HL-60 (cell line): Measurements from ENCODE around the gene TSPAN13.
A peak's percentile ranks its signal among the peaks of the same experiment; 100 is the strongest.

Source experiments
- DNase-seq, 2 experiments: peaks; one replicate each; pipeline ENCODE4 v3.0.0-alpha.2; 2010 to 2020; ENCODE audit warnings: low read depth in 1 of 2, low spot score in 1 of 2
- H3K27ac ChIP-seq: fragments of 250-450 bp; sonication (Bioruptor Pico); replicated peaks from 2 replicates; pipeline ENCODE4 v1.5.1; 2020; ENCODE audit warnings: mild to moderate bottlenecking, moderate library complexity
- H3K27me3 ChIP-seq: fragments of 250-450 bp; sonication (Bioruptor Pico); 2 replicates; pipeline ENCODE4 v1.5.1; 2021; ENCODE audit warnings: mild to moderate bottlenecking, moderate library complexity; ENCODE audit not compliant: insufficient read depth, poor library complexity, severe bottlenecking
- H3K4me3 ChIP-seq: replicated peaks from 2 replicates; pipeline ENCODE4 v1.5.1; 2011; ENCODE audit warnings: mild to moderate bottlenecking, control low read depth, low read length; ENCODE audit not compliant: insufficient read depth
- CTCF ChIP-seq: IDR thresholded peaks from one replicate; pipeline ENCODE4 v1.5.1; 2011; ENCODE audit warnings: low read length, control low read depth, inconsistent platforms; ENCODE audit not compliant: insufficient read depth
- GABPA ChIP-seq: IDR thresholded peaks from 2 replicates; pipeline ENCODE4 v1.6.1; 2012; ENCODE audit warnings: low read depth
- POLR2AphosphoS5 ChIP-seq: IDR thresholded peaks from 2 replicates; pipeline ENCODE4 v1.6.1; 2012; ENCODE audit warnings: low read depth
- REST ChIP-seq: IDR thresholded peaks from 2 replicates; pipeline ENCODE4 v1.6.1; 2012; ENCODE audit warnings: low read depth; ENCODE audit not compliant: insufficient replicate concordance
- SPI1 ChIP-seq: IDR thresholded peaks from 2 replicates; pipeline ENCODE4 v1.6.1; 2012; ENCODE audit warnings: low read depth, mild to moderate bottlenecking, borderline replicate concordance

The TSPAN13 gene

GRCh38 chr7:16801111-16801542 lies 47.6 kb downstream of the TSPAN13 start:
- Histone ChIP-seq H3K27me3 (no peaks in the 10 kb centered on the region), H3K4me3 (no peak overlapping the region), H3K27ac (no peak overlapping the region)
- peak in 1 of 2 experiments; percentile 5 for DNase-seq
- peak; percentile 13 for TF ChIP-seq CTCF
- TF ChIP-seq SPI1: no peak

- no peak for DNase-seq
- H3K27me3 ChIP-seq: no peaks in the 10 kb centered on the region
- H3K27ac ChIP-seq: no peak overlapping the region
- H3K4me3 ChIP-seq: no peak overlapping the region
- TF ChIP-seq CTCF (no peak), GABPA (no peak), REST (no peak), POLR2AphosphoS5 (no peak), SPI1 (no peak)
Measured at GRCh38 chr7:16801579-16801978, 48.0 kb downstream of the TSPAN13 start.

- no peak for DNase-seq
- TF ChIP-seq GABPA: no peak
- TF ChIP-seq SPI1: no peak
- TF ChIP-seq REST: no peak
- TF ChIP-seq CTCF: no peak
- TF ChIP-seq POLR2AphosphoS5: no peak
- H3K4me3 ChIP-seq: no peak overlapping the region
- no peak overlapping the region for H3K27ac ChIP-seq
- no peaks in the 10 kb centered on the region for H3K27me3 ChIP-seq
Measured at GRCh38 chr7:16803125-16803524, 49.6 kb downstream of the TSPAN13 start.

GRCh38 chr7:16803881-16804673 lies 50.5 kb downstream of the TSPAN13 start:
- TF ChIP-seq POLR2AphosphoS5: no peak
- no peak for TF ChIP-seq SPI1
- no peak for TF ChIP-seq REST
- TF ChIP-seq GABPA: no peak
- TF ChIP-seq CTCF: no peak
- no peak overlapping the region for H3K27ac ChIP-seq
- H3K4me3 ChIP-seq: no peak overlapping the region
- no peaks in the 10 kb centered on the region for H3K27me3 ChIP-seq
- DNase-seq: no peak
